ENCODE data around the gene INO80D.

The INO80D gene

DNA sequence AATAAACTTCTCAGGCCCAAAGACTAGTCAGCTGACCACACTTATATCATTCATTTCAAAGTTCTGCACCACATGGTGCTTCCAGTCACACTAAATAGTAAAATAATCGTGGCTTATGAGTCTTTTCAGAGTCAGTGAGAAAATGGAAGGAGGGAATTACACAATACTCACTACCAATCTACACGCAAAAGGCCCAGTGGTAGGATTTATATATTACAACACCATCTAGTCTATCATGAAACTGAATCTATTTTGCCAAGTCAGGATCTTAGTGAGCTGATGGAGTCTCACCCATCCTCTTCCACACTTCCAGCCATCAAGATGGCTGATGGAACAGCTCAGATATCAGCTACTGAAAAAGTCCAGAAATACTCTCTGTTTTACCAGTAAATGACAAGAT lies 21.9 kb downstream of the INO80D start:
- TF ChIP-seq, protein P1, sequence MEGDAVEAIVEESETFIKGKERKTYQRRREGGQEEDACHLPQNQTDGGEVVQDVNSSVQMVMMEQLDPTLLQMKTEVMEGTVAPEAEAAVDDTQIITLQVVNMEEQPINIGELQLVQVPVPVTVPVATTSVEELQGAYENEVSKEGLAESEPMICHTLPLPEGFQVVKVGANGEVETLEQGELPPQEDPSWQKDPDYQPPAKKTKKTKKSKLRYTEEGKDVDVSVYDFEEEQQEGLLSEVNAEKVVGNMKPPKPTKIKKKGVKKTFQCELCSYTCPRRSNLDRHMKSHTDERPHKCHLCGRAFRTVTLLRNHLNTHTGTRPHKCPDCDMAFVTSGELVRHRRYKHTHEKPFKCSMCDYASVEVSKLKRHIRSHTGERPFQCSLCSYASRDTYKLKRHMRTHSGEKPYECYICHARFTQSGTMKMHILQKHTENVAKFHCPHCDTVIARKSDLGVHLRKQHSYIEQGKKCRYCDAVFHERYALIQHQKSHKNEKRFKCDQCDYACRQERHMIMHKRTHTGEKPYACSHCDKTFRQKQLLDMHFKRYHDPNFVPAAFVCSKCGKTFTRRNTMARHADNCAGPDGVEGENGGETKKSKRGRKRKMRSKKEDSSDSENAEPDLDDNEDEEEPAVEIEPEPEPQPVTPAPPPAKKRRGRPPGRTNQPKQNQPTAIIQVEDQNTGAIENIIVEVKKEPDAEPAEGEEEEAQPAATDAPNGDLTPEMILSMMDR (IDR thresholded peaks at IDR 0.05; ENCODE audit: extremely low read depth, missing control alignments), result no peak
- DNase-seq (ENCODE audit: low spot score), result no peak

DNA sequence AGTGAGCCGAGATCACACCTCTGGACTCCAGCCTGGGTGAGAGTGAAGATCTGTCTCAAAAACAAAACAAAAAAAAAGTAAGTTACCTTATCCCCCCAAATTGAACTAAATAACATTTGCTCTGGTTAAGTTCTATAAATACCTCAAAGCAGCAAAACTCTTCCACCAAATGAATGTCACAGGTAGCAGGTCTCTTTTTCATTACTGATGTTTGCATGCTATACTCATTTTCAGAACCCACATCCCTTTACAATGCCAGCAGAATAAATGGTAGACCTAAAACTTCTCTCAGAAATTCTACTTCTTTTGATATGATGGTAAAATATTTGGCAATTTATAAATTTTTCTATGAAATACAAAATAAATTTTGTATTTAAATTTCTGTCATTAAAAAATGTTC lies 22.3 kb downstream of the INO80D start:
- no peak for DNase-seq (ENCODE audit: low spot score)
- TF ChIP-seq, protein P1 (IDR thresholded peaks at IDR 0.05; ENCODE audit: extremely low read depth, missing control alignments), result no peak

GRCh38 chr2:206062724-206063123 lies 23.2 kb downstream of the INO80D start:
- no peak for DNase-seq (ENCODE audit: low spot score)
- TF ChIP-seq, protein P1 (IDR thresholded peaks at IDR 0.05; ENCODE audit: extremely low read depth, missing control alignments), result no peak

- no peak for DNase-seq (ENCODE audit: low spot score)
- TF ChIP-seq, protein P1 (IDR thresholded peaks at IDR 0.05; ENCODE audit: extremely low read depth, missing control alignments), result no peak
Observed at GRCh38 chr2:206056286-206056685, 29.7 kb downstream of the INO80D start.

DNA sequence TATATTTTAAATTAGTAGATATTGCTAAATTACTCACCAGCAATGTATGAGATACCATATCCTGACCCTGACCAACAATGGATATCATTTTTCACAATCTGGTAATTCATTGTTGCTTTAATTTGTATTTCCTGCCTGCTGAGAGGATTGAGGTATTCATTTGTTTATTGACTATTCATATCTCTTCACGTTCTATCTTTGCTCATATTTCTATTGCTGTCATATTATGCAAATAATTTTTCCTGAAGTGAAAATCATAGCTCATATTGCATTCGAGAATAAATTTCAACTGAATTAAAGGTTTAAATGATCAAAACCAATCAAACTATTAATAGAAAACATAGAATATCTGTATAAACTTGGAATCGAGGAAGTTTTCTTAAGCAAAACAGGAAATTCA lies 31.0 kb downstream of the INO80D start:
- TF ChIP-seq, protein P1 (IDR thresholded peaks at IDR 0.05; ENCODE audit: extremely low read depth, missing control alignments), result no peak

DNA sequence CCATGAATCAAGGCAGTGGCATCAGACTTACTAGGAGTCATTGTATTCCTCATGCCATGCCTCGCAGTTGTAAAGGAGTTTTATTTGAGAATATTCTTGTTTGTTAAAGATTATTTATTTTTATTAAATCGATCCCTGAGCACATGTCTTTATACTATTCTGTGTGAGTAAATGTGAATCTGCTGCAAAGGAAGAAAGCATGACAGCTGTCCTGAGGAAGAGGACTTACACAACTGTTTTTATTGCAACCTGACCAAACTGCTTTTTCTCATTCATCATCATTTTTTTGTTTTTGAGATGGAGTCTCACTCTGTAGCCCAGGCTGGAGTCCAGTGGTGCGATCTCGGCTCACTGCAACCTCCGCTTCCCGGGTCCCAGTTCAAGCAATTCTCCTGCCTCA lies 34.1 kb downstream of the INO80D start:
- TF ChIP-seq, protein P1 (IDR thresholded peaks at IDR 0.05; ENCODE audit: extremely low read depth, missing control alignments), result no peak
- DNase-seq (ENCODE audit: low spot score), result no peak

More for the DNA sequence above, 31.0 kb downstream of the INO80D start:
- DNase-seq (ENCODE audit: low spot score), result no peak

- TF ChIP-seq, protein P1 (IDR thresholded peaks at IDR 0.05; ENCODE audit: extremely low read depth, missing control alignments), result no peak
- no peak for DNase-seq (ENCODE audit: low spot score)
Observed at GRCh38 chr2:206049392-206049791, 36.6 kb downstream of the INO80D start.

All from GM20000 (cell line).